ENCODE measurements around the gene HRCT1.
A peak's percentile ranks its signal among the peaks of the same experiment; 100 is the strongest.
"Not testable (repeated sequence)": the region's sequence is repeated elsewhere in the genome, so short reads cannot be mapped to it uniquely, and the experiment has no call there.

Gene HRCT1

GRCh38 chr9:35932735-35933134, 26.7 kb downstream of the HRCT1 start:
- Histone ChIP-seq H3K9ac (ENCODE audit: low read depth, low read length, poor library complexity, severe bottlenecking) (no peak overlapping the region), H3K9me2 (replicated peaks; ENCODE audit: low read depth, low read length) (no peaks in the 10 kb centered on the region), H2AFZ (ENCODE audit: low read length) (0 out of 2 replicates have a peak overlapping the region, but pooled peaks have one; percentile 37), H3K4me2 (ENCODE audit: low read depth, low read length, poor library complexity, severe bottlenecking) (peak overlapping the region; percentile 14), H3K9me3 (ENCODE audit: insufficient read depth, low read depth, low read length) (no peaks in the 10 kb centered on the region), H4K20me1 (ENCODE audit: insufficient read depth, low read length, poor library complexity, severe bottlenecking) (no peaks in the 10 kb centered on the region), H3K79me2 (ENCODE audit: insufficient read depth, low read length) (no peaks in the 10 kb centered on the region), H3K4me1 (ENCODE audit: insufficient read depth, low read length, poor library complexity, severe bottlenecking) (peaks cover 11% of the 10 kb centered on the region), H3K4me3 (ENCODE audit: low read length, poor library complexity, severe bottlenecking) (no peak overlapping the region), H3K36me3 (ENCODE audit: insufficient read depth, low read length) (no peaks in the 10 kb centered on the region), H3K27me3 (ENCODE audit: insufficient read depth, low read length, poor library complexity, severe bottlenecking) (no peaks in the 10 kb centered on the region), H3F3A (ENCODE audit: low read depth) (no peaks in the 10 kb centered on the region)
- TF ChIP-seq CTCF (conservative IDR thresholded peaks at IDR 0.05; ENCODE audit: low read length) = no peak
- TF ChIP-seq EZH2phosphoT487 (IDR thresholded peaks at IDR 0.05; ENCODE audit: borderline replicate concordance) = no peak

- Histone ChIP-seq H3K9ac (ENCODE audit: low read depth, low read length, poor library complexity, severe bottlenecking) (no peak overlapping the region), H3K4me2 (ENCODE audit: low read depth, low read length, poor library complexity, severe bottlenecking) (no peak overlapping the region), H2AFZ (ENCODE audit: low read length) (peak overlapping the region; percentile 37; the same call in 1 of the 2 replicates), H3K36me3 (ENCODE audit: insufficient read depth, low read length) (no peaks in the 10 kb centered on the region), H3K9me3 (ENCODE audit: insufficient read depth, low read depth, low read length) (no peaks in the 10 kb centered on the region), H3K27me3 (ENCODE audit: insufficient read depth, low read length, poor library complexity, severe bottlenecking) (no peaks in the 10 kb centered on the region), H3K79me2 (ENCODE audit: insufficient read depth, low read length) (no peaks in the 10 kb centered on the region), H3K9me2 (replicated peaks; ENCODE audit: low read depth, low read length) (no peaks in the 10 kb centered on the region), H3F3A (ENCODE audit: low read depth) (no peaks in the 10 kb centered on the region), H3K4me1 (ENCODE audit: insufficient read depth, low read length, poor library complexity, severe bottlenecking) (peaks cover 19% of the 10 kb centered on the region), H4K20me1 (ENCODE audit: insufficient read depth, low read length, poor library complexity, severe bottlenecking) (no peaks in the 10 kb centered on the region), H3K4me3 (ENCODE audit: low read length, poor library complexity, severe bottlenecking) (no peak overlapping the region)
- no peak for TF ChIP-seq EZH2phosphoT487 (IDR thresholded peaks at IDR 0.05; ENCODE audit: borderline replicate concordance)
- no peak for TF ChIP-seq CTCF (conservative IDR thresholded peaks at IDR 0.05; ENCODE audit: low read length)
Measured at GRCh38 chr9:35933550-35934067, 27.6 kb downstream of the HRCT1 start.

- H3K9me3 ChIP-seq (ENCODE audit: insufficient read depth, low read depth, low read length); H3K4me2 ChIP-seq (ENCODE audit: low read depth, low read length, poor library complexity, severe bottlenecking): not testable (repeated sequence)
- peaks cover 23% of the 10 kb centered on the region for H3K4me1 ChIP-seq (ENCODE audit: insufficient read depth, low read length, poor library complexity, severe bottlenecking)
Measured at GRCh38 chr9:35934069-35934468, 28.1 kb downstream of the HRCT1 start.

GRCh38 chr9:35935261-35935660, 29.3 kb downstream of the HRCT1 start:
- H3K4me1 ChIP-seq (ENCODE audit: insufficient read depth, low read length, poor library complexity, severe bottlenecking) = peaks cover 35% of the 10 kb centered on the region
- no peaks in the 10 kb centered on the region for H3K36me3 ChIP-seq (ENCODE audit: insufficient read depth, low read length)
- H3K4me2 ChIP-seq (ENCODE audit: low read depth, low read length, poor library complexity, severe bottlenecking) = no peak overlapping the region
- H3K27me3 ChIP-seq (ENCODE audit: insufficient read depth, low read length, poor library complexity, severe bottlenecking) = no peaks in the 10 kb centered on the region
- H3K9ac ChIP-seq (ENCODE audit: low read depth, low read length, poor library complexity, severe bottlenecking) = no peak overlapping the region
- TF ChIP-seq EZH2phosphoT487 (IDR thresholded peaks at IDR 0.05; ENCODE audit: borderline replicate concordance) (no peak), CTCF (conservative IDR thresholded peaks at IDR 0.05; ENCODE audit: low read length) (no peak)
- H3K9me3 ChIP-seq (ENCODE audit: insufficient read depth, low read depth, low read length) = no peaks in the 10 kb centered on the region
- no peaks in the 10 kb centered on the region for H3K79me2 ChIP-seq (ENCODE audit: insufficient read depth, low read length)
- no peak overlapping the region for H3K4me3 ChIP-seq (ENCODE audit: low read length, poor library complexity, severe bottlenecking)
- no peaks in the 10 kb centered on the region for H3F3A ChIP-seq (ENCODE audit: low read depth)
- no peaks in the 10 kb centered on the region for H3K9me2 ChIP-seq (replicated peaks; ENCODE audit: low read depth, low read length)
- H4K20me1 ChIP-seq (ENCODE audit: insufficient read depth, low read length, poor library complexity, severe bottlenecking) = no peaks in the 10 kb centered on the region
- H2AFZ ChIP-seq (ENCODE audit: low read length) = no peak overlapping the region

More at GRCh38 chr9:35934069-35934468, 28.1 kb downstream of the HRCT1 start:
- H3F3A ChIP-seq (ENCODE audit: low read depth); H3K27me3 ChIP-seq (ENCODE audit: insufficient read depth, low read length, poor library complexity, severe bottlenecking); H3K36me3 ChIP-seq (ENCODE audit: insufficient read depth, low read length); H4K20me1 ChIP-seq (ENCODE audit: insufficient read depth, low read length, poor library complexity, severe bottlenecking); H2AFZ ChIP-seq (ENCODE audit: low read length); H3K9ac ChIP-seq (ENCODE audit: low read depth, low read length, poor library complexity, severe bottlenecking); H3K4me3 ChIP-seq (ENCODE audit: low read length, poor library complexity, severe bottlenecking); H3K79me2 ChIP-seq (ENCODE audit: insufficient read depth, low read length); H3K9me2 ChIP-seq (replicated peaks; ENCODE audit: low read depth, low read length): not testable (repeated sequence)
